ENCODE measurements around the gene CDH5.

CDH5 gene

GRCh38 chr16:66420396-66420795 lies 53.9 kb downstream of the CDH5 start:
- DNase-seq = no peak

GRCh38 chr16:66421891-66422290 lies 55.4 kb downstream of the CDH5 start:
- no peak for DNase-seq

GRCh38 chr16:66422366-66422765 lies 55.9 kb downstream of the CDH5 start:
- DNase-seq = no peak

GRCh38 chr16:66423177-66423576 lies 56.7 kb downstream of the CDH5 start:
- no peak for DNase-seq

GRCh38 chr16:66425651-66426050 lies 59.2 kb downstream of the CDH5 start:
- DNase-seq = no peak

- no peak for DNase-seq
These were observed 59.9 kb downstream of the CDH5 start for GRCh38 chr16:66426112-66427035.

GRCh38 chr16:66427036-66427860 lies 60.8 kb downstream of the CDH5 start, which contains the start of gene BEAN1:
Gene BEAN1 (plus strand): TSS chr16:66427295. CDS start chr16:66437677, 10,382 bp downstream.
- DNase-seq = no peak

GRCh38 chr16:66427871-66428681 lies 61.6 kb downstream of the CDH5 start:
- no peak for DNase-seq

GRCh38 chr16:66428682-66429251 lies 62.3 kb downstream of the CDH5 start:
- DNase-seq = no peak

GRCh38 chr16:66429290-66429962 lies 62.9 kb downstream of the CDH5 start:
- DNase-seq = no peak

GRCh38 chr16:66430214-66430613 lies 63.7 kb downstream of the CDH5 start:
- no peak for DNase-seq

- no peak for DNase-seq
These were observed 65.3 kb downstream of the CDH5 start for GRCh38 chr16:66431760-66432159.

GRCh38 chr16:66432429-66432828 lies 65.9 kb downstream of the CDH5 start:
- DNase-seq = no peak

GRCh38 chr16:66434619-66435430 lies 68.3 kb downstream of the CDH5 start:
- no peak for DNase-seq

- DNase-seq = no peak
These were observed 69.4 kb downstream of the CDH5 start for GRCh38 chr16:66435896-66436295.

GRCh38 chr16:66437391-66437945 lies 71.0 kb downstream of the CDH5 start:
- DNase-seq = no peak

- DNase-seq = no peak
These were observed 72.0 kb downstream of the CDH5 start for GRCh38 chr16:66438536-66438935.

GRCh38 chr16:66439051-66439730 lies 72.7 kb downstream of the CDH5 start:
- DNase-seq = no peak

GRCh38 chr16:66440271-66440802 lies 73.8 kb downstream of the CDH5 start:
- DNase-seq = no peak

GRCh38 chr16:66440970-66441369 lies 74.5 kb downstream of the CDH5 start:
- no peak for DNase-seq

Measured in effector CD4-positive, alpha-beta T cell (primary cell).